GM10266 (cell line): ENCODE measurements around the gene DHX16.
"Not testable (repeated sequence)": the region's sequence is repeated elsewhere in the genome, so short reads cannot be mapped to it uniquely, and the experiment has no call there.

Source experiments
- DNase-seq: peaks from one replicate; pipeline ENCODE4 v3.0.0; 2012; ENCODE audit errors: extremely low spot score
- CTCF ChIP-seq: IDR thresholded peaks from 2 replicates; pipeline ENCODE4 v1.5.1; 2012; ENCODE audit warnings: mild to moderate bottlenecking, low read depth; ENCODE audit not compliant: control insufficient read depth, insufficient read depth; ENCODE audit errors: missing control alignments

The DHX16 gene

DNA sequence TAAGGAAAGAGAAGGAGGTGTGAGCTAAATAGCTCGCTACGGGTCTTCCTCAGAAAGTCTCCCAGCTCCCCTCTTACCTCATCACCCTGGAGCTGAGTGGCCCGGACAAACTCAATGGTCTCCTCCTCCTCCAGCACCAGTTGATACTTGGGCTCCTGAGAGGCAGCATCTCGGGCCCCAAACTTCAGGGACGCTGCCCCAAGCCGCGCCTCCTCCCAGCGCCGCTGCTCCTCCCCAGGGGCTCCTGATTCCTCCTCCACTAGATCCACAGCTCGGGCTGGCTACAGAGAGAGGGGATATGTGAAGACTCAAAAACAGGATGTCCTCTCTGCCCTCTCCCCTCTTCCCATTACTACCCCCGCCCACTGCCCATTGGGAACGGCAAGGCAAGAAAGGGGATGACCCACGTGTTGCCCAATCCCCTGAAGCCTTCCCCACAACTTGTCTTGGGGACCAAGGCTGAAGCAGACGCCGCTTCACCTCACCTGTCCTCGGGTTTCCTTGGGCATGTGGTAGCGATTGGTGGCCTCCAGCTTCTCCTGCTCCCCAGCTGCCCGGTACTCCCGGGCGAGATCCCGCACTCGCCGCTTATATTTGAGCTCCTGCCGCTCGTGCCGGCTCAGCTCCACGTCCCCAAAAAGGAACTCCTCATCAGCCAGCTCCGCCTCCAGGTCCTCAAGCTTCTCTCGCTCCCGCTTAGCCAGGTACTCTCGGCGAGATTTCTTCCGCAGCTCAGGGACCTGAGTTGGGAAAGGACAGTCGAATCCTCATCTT, 7.6 kb downstream of the DHX16 start:
- no peak for TF ChIP-seq CTCF

GRCh38 chr6:30657922-30658321, 14.9 kb downstream of the DHX16 start:
- not testable (repeated sequence) for DNase-seq

More for the DNA sequence above, 7.6 kb downstream of the DHX16 start:
- DNase-seq: no peak

GRCh38 chr6:30657454-30657853, 15.4 kb downstream of the DHX16 start:
- no peak for DNase-seq
- TF ChIP-seq CTCF: no peak

GRCh38 chr6:30656513-30656912, 16.3 kb downstream of the DHX16 start:
- no peak for DNase-seq
- TF ChIP-seq CTCF: no peak

DNA sequence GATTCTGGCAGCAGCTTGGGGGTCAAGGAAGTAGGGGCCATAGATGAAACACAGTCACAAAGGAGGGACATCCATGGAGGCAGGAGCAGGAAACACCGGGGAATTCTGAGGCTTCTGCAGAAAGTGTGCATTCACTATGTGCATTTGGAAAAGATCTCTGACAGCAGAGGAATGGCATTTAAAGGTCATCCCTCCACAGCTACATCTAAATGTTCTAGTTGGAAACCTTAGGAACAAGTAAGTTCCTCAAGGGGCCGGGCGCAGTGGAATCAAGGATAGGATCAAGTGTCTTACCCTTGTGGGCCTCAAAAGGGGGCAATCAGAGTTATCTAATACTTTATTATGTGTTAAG, 17.1 kb downstream of the DHX16 start:
- DNase-seq: no peak
- no peak for TF ChIP-seq CTCF

GRCh38 chr6:30654798-30655742, 17.7 kb downstream of the DHX16 start:
- no peak for TF ChIP-seq CTCF

GRCh38 chr6:30651143-30651542, 21.7 kb downstream of the DHX16 start:
- DNase-seq: no peak
- TF ChIP-seq CTCF: no peak

More at GRCh38 chr6:30654798-30655742, 17.7 kb downstream of the DHX16 start:
- DNase-seq: no peak
